Measurements from ENCODE around the gene OSBPL8.
"Not testable (repeated sequence)": the region's sequence is repeated elsewhere in the genome, so short reads cannot be mapped to it uniquely, and the experiment has no call there.

The OSBPL8 gene

GRCh38 chr12:76508128-76508980 lies 51.2 kb downstream of the OSBPL8 start:
- no peak overlapping the region for H3K4me3 ChIP-seq (ENCODE audit: insufficient read length, low read depth)
- no peaks in the 10 kb centered on the region for H3K36me3 ChIP-seq (ENCODE audit: insufficient read depth, insufficient read length, low read length)
- H3K27me3 ChIP-seq (ENCODE audit: insufficient read depth, insufficient read length), result no peaks in the 10 kb centered on the region
- TF ChIP-seq YY1 (IDR thresholded peaks at IDR 0.05; ENCODE audit: insufficient read depth, insufficient read length) (no peak), ZNF274 (IDR thresholded peaks at IDR 0.05; ENCODE audit: low read depth, low read length) (no peak), SUZ12 (IDR thresholded peaks at IDR 0.05; ENCODE audit: extremely low read depth, insufficient read depth, insufficient read length) (no peak)
- H3K9me3 ChIP-seq (ENCODE audit: insufficient read depth, low read length), result peaks cover 8% of the 10 kb centered on the region; the same call in 1 of the 2 replicates
- no peak for DNase-seq (ENCODE audit: low read depth, low spot score)
- H3K4me1 ChIP-seq (ENCODE audit: insufficient read depth, insufficient read length), result no peaks in the 10 kb centered on the region
- no peak overlapping the region for H3K9ac ChIP-seq (ENCODE audit: insufficient read length, low read depth)

- no peaks in the 10 kb centered on the region for H3K27me3 ChIP-seq (ENCODE audit: insufficient read depth, insufficient read length)
- no peak overlapping the region for H3K4me3 ChIP-seq (ENCODE audit: insufficient read length, low read depth)
- no peaks in the 10 kb centered on the region for H3K4me1 ChIP-seq (ENCODE audit: insufficient read depth, insufficient read length)
- TF ChIP-seq ZNF274 (IDR thresholded peaks at IDR 0.05; ENCODE audit: low read depth, low read length) (no peak), YY1 (IDR thresholded peaks at IDR 0.05; ENCODE audit: insufficient read depth, insufficient read length) (no peak), SUZ12 (IDR thresholded peaks at IDR 0.05; ENCODE audit: extremely low read depth, insufficient read depth, insufficient read length) (no peak)
- H3K36me3 ChIP-seq (ENCODE audit: insufficient read depth, insufficient read length, low read length), result no peaks in the 10 kb centered on the region
- DNase-seq (ENCODE audit: low read depth, low spot score), result no peak
- no peak overlapping the region for H3K9ac ChIP-seq (ENCODE audit: insufficient read length, low read depth)
- H3K9me3 ChIP-seq (ENCODE audit: insufficient read depth, low read length), result no peaks in the 10 kb centered on the region
Measured at GRCh38 chr12:76506149-76506548, 53.4 kb downstream of the OSBPL8 start.

- Histone ChIP-seq H3K36me3 (ENCODE audit: insufficient read depth, insufficient read length, low read length) (no peaks in the 10 kb centered on the region), H3K9me3 (ENCODE audit: insufficient read depth, low read length) (no peaks in the 10 kb centered on the region), H3K4me1 (ENCODE audit: insufficient read depth, insufficient read length) (no peaks in the 10 kb centered on the region), H3K27me3 (ENCODE audit: insufficient read depth, insufficient read length) (no peaks in the 10 kb centered on the region), H3K4me3 (ENCODE audit: insufficient read length, low read depth) (no peak overlapping the region), H3K9ac (ENCODE audit: insufficient read length, low read depth) (no peak overlapping the region)
- TF ChIP-seq SUZ12 (IDR thresholded peaks at IDR 0.05; ENCODE audit: extremely low read depth, insufficient read depth, insufficient read length), result no peak
- TF ChIP-seq YY1 (IDR thresholded peaks at IDR 0.05; ENCODE audit: insufficient read depth, insufficient read length), result no peak
- TF ChIP-seq ZNF274 (IDR thresholded peaks at IDR 0.05; ENCODE audit: low read depth, low read length), result no peak
- DNase-seq (ENCODE audit: low read depth, low spot score), result no peak
Measured at GRCh38 chr12:76505050-76505449, 54.5 kb downstream of the OSBPL8 start.

GRCh38 chr12:76504606-76505005 lies 55.0 kb downstream of the OSBPL8 start:
- no peak for TF ChIP-seq YY1 (IDR thresholded peaks at IDR 0.05; ENCODE audit: insufficient read depth, insufficient read length)
- TF ChIP-seq ZNF274 (IDR thresholded peaks at IDR 0.05; ENCODE audit: low read depth, low read length), result no peak
- TF ChIP-seq SUZ12 (IDR thresholded peaks at IDR 0.05; ENCODE audit: extremely low read depth, insufficient read depth, insufficient read length), result no peak
- Histone ChIP-seq H3K9ac (ENCODE audit: insufficient read length, low read depth) (no peak overlapping the region), H3K27me3 (ENCODE audit: insufficient read depth, insufficient read length) (no peaks in the 10 kb centered on the region), H3K9me3 (ENCODE audit: insufficient read depth, low read length) (no peaks in the 10 kb centered on the region), H3K4me1 (ENCODE audit: insufficient read depth, insufficient read length) (no peaks in the 10 kb centered on the region), H3K4me3 (ENCODE audit: insufficient read length, low read depth) (no peak overlapping the region), H3K36me3 (ENCODE audit: insufficient read depth, insufficient read length, low read length) (no peaks in the 10 kb centered on the region)
- DNase-seq (ENCODE audit: low read depth, low spot score), result no peak

GRCh38 chr12:76503957-76504356 lies 55.6 kb downstream of the OSBPL8 start:
- Histone ChIP-seq H3K4me1 (ENCODE audit: insufficient read depth, insufficient read length) (no peaks in the 10 kb centered on the region), H3K4me3 (ENCODE audit: insufficient read length, low read depth) (no peak overlapping the region), H3K9ac (ENCODE audit: insufficient read length, low read depth) (no peak overlapping the region), H3K27me3 (ENCODE audit: insufficient read depth, insufficient read length) (no peaks in the 10 kb centered on the region), H3K36me3 (ENCODE audit: insufficient read depth, insufficient read length, low read length) (no peaks in the 10 kb centered on the region), H3K9me3 (ENCODE audit: insufficient read depth, low read length) (no peaks in the 10 kb centered on the region)
- TF ChIP-seq ZNF274 (IDR thresholded peaks at IDR 0.05; ENCODE audit: low read depth, low read length) (no peak), SUZ12 (IDR thresholded peaks at IDR 0.05; ENCODE audit: extremely low read depth, insufficient read depth, insufficient read length) (no peak), YY1 (IDR thresholded peaks at IDR 0.05; ENCODE audit: insufficient read depth, insufficient read length) (no peak)
- DNase-seq (ENCODE audit: low read depth, low spot score), result no peak

GRCh38 chr12:76501390-76501789 lies 58.2 kb downstream of the OSBPL8 start:
- no peaks in the 10 kb centered on the region for H3K36me3 ChIP-seq (ENCODE audit: insufficient read depth, insufficient read length, low read length)

GRCh38 chr12:76499136-76499535 lies 60.4 kb downstream of the OSBPL8 start:
- DNase-seq (ENCODE audit: low read depth, low spot score); H3K4me1 ChIP-seq (ENCODE audit: insufficient read depth, insufficient read length); H3K27me3 ChIP-seq (ENCODE audit: insufficient read depth, insufficient read length); H3K9me3 ChIP-seq (ENCODE audit: insufficient read depth, low read length); H3K4me3 ChIP-seq (ENCODE audit: insufficient read length, low read depth); H3K9ac ChIP-seq (ENCODE audit: insufficient read length, low read depth); H3K36me3 ChIP-seq (ENCODE audit: insufficient read depth, insufficient read length, low read length): not testable (repeated sequence)

More at GRCh38 chr12:76501390-76501789, 58.2 kb downstream of the OSBPL8 start:
- Histone ChIP-seq H3K27me3 (ENCODE audit: insufficient read depth, insufficient read length) (no peaks in the 10 kb centered on the region), H3K9me3 (ENCODE audit: insufficient read depth, low read length) (no peaks in the 10 kb centered on the region), H3K4me1 (ENCODE audit: insufficient read depth, insufficient read length) (no peaks in the 10 kb centered on the region), H3K4me3 (ENCODE audit: insufficient read length, low read depth) (no peak overlapping the region), H3K9ac (ENCODE audit: insufficient read length, low read depth) (no peak overlapping the region)
- TF ChIP-seq YY1 (IDR thresholded peaks at IDR 0.05; ENCODE audit: insufficient read depth, insufficient read length) (no peak), ZNF274 (IDR thresholded peaks at IDR 0.05; ENCODE audit: low read depth, low read length) (no peak), SUZ12 (IDR thresholded peaks at IDR 0.05; ENCODE audit: extremely low read depth, insufficient read depth, insufficient read length) (no peak)
- no peak for DNase-seq (ENCODE audit: low read depth, low spot score)
